ENCODE results near the gene ZNF526.
"Not testable (repeated sequence)": the region's sequence is repeated elsewhere in the genome, so short reads cannot be mapped to it uniquely, and the experiment has no call there.

ZNF526 gene

DNA sequence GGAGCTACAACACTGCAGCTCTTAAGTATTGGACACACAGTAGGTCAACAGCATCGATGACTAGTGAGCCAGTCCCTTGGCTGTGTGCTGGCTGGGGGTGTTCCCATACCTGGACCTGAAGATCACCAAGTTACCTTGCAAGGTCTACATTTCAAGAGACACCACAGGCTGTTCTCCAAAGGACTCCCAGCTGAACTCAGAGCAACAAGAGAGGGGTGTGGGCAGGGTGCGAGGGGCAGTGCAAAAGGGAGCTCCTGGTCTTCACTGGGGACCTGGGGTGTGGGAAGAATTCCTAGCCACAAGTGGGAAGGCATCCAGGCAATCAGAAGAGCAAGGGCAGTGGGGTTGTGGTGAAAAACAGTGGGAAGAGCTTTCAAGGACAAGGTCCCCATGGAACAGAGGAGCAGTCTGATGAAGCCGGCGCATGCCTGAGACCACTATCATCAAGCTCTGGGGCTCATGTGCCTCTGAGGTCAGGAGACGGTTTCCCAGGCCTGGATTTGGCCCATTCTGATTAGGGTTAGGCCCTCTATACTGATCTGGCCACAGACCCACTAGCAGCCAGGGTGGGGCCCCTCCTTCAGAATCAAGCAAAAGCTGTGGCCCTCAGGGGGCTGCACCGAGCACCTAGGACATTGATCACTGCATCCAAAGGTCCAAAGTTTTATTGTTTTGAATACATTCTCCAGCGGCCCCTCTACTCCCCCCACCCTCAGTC is 27.0 kb downstream of the ZNF526 start:
- DNase-seq (ENCODE audit: low read depth, low spot score) = no peak

DNA sequence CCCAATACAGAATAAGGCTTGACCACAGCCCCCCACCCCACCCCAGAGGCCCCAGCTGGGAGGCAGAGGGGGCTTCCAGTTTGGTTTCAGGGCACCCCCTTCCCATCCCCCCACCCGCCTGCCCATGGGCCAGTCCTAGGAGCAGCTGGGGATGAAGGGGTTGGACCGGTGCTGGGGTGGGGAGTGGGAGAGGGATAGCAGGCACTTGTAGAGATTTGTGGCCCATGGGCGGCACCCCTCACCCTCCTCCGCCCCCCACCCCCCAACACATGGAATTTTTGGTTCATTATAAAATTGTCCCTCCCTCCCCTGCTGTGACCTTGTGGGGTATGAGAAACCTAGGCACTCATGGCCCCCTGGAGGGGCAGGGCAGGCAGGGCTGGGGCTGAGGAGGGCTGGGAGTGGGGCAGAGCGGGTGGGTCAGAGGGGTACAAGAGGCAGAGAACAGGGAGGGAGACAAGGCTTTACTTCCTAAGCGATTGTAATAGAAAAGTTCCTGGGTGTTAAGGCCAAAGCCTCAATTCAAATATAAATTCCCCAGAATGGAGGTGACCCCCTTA is 27.6 kb downstream of the ZNF526 start:
- no peak for DNase-seq (ENCODE audit: low read depth, low spot score)

DNA sequence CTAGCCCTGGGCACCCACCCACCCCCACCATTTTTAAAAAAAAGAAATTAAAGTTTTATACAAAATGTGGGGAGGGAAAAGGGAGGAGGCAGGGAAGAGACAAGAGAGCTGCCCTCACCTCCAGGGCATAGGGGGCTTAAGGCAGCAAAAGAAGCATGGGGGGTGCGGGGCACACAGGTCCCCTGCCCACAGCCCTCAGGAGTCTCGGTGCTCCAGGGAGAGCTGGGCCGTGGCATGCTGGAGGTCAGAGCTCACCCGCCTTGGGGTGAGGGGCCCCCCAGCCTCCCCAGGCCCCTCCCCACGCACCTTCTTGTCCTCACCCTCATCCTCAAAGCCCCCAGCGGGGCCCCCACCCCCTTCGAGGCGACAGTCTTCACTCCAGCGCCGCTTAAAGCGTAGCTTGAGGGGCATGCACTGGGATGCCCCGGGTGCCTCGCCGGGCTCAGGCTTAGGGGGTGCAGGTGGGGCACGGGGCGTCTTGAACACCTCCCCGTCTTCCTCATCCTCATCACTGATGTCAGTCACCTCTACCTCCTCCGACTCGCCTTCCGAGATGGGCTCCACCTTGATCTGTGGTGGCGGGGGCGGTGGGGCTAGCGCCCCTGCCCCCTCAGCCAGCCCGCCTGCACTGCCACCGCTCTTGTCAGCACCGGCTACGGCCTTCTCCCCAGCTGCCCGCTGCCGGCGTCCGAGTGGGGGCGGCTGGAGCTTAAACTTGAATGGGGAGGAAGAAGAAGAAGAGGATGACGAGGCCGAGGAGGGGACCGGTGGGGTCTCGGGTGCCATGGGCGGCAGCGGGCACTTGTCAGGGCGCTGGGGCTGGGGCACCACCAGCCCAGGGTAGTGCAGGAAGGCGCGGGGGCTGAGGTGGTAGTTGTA is 28.4 kb downstream of the ZNF526 start:
- no peak for DNase-seq (ENCODE audit: low read depth, low spot score)

DNA sequence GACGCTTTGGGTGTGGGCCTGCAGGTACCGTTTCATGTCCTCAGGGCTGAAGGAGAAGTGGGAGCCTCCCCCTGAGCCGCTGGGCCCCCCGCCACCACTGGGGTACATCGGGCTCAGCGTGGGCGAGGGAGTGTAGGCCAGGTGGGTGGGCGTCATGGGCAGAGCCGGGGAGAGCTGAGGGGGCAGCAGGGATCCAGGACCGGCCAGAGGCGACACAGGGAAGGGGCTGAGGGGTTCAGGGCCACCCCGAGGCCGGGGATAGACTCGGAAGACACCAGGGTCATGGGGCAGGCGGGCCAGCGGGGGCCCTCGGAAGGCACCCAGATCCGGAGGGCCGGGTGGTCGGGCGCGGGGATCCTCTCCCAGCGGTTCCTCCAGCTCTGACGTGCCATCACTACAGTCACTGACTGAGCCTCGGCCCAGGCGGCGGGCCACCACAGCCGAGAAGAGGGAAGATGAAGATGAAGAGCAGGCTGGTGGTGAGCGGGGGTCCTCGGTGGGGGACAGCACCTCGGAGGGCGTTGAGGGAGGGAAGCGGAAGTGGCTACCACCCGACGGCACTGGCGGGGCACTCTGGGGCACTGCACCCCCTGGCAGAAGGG is 29.1 kb downstream of the ZNF526 start:
- no peak for DNase-seq (ENCODE audit: low read depth, low spot score)

DNA sequence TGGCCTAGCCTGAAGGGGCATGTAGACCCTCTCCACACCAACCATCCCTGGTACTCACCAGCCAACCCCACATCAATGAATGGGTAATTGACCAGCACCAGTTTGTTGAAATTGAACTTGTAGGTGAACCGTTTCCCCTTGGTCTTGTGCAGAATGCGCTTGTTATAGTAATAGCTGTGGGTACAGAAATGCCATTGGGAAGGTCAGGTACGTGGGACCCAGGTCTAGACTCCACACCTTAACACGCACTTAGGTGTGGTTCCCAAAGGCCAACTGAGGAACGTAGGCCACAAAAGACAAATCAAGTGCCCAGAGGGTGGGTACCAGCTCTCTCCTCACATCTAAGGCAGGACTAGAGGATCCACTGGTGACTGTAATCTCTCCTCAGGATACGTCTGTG is 29.7 kb downstream of the ZNF526 start:
- DNase-seq (ENCODE audit: low read depth, low spot score) = no peak

DNA sequence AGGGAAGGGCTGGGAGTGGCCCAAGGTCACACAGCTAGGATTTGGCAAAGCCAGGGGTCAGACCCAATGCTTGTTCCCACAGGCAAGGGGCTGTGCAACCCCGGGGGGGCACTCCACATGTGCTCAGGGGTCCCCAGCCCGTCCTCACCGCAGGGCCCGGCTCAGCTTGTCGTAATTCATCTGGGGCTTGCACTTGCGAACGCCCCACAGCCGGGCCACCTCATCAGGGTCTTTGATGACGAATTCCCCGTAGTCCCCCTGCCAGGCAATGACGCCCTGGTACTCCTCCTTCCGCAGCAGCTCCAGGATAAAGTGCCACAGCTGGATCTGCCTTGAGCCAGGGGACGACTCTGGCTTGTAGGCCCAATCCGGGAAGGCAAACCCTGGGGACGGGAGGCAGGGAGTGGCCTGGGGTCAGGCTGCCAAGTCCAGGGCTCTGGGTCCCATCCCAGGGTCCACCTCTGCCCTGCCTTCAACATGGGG is 30.1 kb downstream of the ZNF526 start:
- no peak for DNase-seq (ENCODE audit: low read depth, low spot score)

DNA sequence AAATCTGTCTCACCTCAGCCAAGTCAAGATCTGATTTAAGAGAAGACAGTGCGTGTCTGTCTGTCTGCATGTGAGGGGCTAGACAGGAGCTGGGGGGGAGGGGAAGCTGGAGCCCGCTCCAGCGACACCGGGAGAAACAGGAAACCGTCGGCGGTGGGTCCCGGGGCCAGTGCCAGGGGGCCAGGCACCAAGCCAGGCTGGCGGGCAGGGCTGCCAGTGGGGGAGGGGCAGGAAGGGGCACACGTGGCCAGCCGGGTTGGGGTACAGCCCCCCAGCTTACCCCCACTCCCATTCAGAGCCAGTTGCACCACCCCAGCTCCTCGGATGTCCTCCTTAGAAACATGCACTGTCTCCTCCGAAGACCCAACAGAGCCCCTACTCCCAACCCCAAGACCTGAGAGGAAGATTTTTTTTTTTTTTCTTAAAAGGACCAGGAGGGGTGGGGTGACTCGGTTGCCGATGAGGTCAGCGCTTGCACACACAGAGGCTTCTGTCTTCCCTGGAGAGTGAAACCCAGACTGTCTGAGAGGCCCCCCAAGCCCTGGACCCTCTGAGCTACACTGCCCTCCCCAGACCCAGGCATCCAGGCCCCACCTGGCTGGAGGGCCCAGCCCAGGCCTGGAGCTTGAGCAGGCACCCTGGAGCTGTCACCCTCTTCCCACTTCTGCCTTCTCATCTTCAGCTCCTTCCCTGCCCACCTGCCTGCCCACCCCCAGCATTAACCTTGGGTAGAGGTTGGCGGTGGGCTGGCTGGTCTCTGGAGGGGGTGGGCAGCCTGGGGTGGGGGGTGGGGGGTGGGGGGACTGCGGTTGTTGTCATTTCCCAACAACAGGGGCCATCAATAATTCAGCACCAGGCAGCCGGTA is 30.8 kb downstream of the ZNF526 start:
- no peak for DNase-seq (ENCODE audit: low read depth, low spot score)

DNA sequence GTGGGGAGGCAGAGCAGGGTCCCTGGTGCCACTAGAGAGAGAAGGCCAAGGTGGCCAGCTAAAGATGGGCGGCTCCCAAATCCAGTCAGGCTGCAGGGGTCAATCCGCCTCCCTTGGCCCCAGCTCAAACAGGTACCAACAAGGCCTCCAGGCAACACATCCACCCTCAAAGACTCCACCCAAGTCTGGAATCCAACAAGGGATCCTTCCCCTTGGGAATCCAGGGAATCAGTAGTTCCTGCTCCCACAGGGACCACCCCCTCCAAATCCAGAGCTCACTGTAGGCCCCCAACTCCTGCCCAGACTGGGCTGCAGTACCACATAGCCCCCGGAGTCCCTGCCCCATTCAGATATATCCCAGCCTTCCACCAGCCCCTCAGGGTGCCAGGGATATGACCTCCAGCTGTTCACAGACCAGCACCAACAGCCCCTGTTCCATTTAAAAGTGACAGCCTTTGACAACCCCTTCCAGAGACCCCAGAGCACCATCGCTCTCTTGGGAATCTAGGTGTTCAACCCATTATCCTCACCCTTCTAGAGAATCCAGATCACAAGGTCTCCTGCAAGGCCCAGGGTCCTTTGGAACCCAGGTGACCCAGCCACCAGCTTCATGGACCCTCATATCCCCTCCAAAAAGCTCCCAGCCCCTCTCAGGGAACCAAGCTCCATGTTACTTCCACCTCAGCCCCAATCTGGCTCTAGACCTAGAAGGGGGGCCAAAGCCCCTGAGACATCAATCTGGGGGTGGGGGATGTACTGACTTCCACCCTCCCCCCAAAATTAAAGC is 31.7 kb downstream of the ZNF526 start:
- no peak for DNase-seq (ENCODE audit: low read depth, low spot score)

DNA sequence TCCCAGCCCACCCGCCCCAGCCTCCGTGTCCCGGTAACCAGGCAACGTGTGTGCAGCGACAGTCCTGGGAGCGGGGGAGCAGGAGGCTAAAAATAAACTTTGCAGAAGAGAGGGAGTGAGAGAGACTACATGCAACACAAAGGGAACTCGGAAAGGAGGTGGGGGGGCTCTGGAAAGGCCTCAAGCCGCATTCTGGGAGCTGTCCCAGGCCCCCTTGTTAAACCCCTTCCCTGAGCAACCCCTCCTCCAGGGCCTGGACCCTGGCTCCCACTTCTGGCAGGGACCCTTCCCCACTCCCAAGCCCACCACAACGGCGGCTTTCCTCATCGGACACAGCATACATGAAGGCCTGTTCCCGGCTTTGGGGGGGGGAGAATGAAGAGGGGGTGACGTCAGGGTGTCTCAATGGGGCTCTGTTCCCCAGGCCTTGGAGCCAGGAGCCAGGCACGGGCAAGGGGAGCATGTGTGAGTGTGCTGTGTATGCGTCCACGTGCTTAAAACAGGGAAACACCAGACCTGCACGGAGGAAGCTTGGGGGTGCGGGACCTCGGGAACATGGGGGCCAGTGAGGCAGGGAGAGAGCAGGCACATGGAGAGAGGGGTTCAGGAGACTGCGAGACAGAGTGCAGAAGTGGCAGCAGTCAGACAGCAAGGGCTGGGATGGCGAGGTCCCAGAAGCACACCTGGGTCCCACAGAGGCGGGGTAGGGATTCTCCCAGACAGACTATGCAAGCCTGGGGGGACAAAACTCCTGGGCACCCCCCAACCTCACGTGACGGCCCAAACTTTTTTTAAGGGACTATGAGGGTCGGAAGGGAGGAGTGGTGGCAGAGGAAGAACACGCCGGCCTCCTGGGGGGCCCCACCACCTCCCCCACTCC is 32.5 kb downstream of the ZNF526 start:
- DNase-seq (ENCODE audit: low read depth, low spot score) = no peak

DNA sequence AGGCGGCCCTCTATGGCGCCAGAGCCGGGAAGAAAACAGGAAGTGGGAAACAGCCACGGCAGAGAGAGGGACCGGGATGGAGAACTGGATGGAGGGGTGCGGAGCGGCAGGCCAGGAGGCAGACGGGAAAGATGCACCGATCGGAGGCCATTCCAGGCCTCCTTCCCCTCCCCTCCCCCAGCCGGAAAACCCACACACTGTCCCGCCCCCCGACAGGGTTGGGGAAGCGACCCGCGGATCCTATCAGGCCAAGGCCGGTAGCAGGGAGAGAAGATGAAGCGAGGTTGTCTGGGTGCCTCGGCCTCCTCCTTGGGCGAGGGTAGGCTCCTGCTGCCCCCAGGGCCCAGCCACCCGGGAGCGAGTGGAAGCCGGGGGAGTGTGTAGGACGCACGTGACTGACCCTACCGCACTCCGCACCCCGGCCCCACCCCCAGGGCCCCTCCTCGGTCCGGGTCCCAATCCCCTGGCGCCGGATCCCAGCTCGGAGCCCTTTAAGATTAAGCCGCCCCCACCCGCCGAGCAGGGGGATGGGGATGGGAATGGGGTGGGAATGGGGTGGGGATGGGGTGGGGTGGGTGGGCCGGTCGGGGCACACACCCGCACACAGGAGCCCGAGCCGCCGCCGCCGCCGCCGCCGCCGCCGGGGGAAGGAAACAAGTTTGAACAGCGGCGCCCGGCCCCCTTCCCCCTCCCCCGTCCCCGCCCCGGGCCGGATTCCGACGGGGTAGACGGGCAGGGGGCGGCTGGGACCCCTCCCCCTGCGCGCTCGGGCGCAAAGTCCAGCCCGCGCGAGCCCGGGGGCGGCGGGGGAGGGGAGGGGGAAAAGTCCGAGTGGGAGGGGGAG is 33.4 kb downstream of the ZNF526 start:
- DNase-seq (ENCODE audit: low read depth, low spot score) = no peak

DNA sequence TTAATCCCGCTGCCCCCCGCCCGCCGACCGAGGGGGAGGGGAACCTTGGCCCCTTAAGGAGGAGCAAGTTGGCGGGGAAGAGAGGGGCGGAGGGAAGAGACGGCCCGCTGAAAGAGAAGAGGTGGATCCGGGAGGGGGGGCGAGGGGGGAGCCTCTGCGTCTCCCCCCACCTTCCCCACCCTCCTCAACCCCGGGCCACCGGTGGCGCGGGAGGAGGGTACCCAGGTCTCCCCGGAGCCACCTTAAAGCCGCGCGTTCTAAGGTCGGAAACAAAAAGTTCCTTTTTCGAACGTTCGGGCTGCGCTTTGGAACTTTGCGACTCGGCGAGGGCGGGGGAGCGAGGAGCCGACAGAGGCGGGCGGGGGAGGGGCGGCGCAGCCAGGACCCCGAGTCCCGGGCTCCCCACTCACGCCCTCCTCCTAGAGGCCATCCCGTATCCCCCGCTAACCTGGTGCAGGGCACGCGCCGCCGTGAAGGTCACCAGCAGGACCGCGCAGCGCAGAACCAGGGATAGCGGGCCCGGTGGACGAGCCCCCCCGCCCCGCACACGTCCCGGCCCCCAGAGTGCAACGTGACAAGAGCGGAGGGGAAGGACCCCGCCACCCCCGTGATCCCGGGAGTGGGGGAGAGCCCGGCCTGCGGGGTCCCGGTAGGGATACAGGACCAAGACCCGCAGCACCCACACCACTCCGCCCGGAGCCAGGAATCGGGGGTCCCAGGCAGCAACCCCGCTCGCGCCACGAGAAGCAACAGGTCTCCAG is 34.2 kb downstream of the ZNF526 start:
- DNase-seq (ENCODE audit: low read depth, low spot score) = no peak

DNA sequence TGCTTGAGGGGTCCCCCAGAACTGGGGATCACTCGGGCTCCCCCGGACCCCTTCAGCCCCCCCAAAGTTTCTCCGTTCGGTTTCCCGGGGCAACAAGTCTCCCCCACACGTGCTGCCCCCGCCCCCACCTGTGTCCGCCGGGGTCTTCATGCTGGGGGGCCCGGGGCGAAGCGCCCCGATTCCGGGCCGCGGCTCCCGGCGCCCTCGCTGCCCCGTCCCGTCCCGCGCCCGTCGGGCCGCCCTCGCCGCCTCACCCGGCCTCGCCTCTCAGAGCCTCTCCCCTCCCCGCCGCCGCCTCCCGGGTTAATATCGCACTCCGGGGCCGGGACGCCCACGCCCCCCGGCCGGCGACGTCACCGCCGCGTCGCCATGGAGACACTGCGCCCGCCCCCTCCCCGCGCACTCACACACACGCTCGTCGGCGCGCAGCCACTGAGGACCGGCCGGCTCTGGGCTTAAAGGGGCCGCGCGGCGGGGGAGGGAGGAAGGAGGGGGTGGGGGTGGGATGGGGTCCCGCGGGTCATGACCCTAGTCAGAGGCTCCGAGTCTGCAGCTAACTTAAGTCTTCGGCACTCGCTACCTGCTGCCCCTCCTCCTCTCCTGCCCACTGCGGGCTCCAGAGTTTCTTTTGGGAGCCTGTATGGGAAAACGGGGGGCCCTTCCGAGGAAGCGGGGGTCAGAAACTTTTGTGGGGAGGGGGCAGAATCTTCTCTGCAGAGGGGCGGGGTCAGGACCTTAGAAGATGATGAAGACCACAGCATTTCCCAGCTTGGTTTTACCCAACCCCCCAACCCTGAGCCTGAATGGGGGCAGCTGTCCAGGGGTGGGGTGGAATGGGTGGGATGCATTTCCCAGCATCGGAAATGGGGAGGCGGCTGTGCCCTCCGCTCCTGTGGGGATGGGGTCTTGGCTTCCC is 35.0 kb downstream of the ZNF526 start, which contains the start of gene ERF:
Gene ERF (minus strand): TSS at position 279 of the 916 bp plus-strand sequence. CDS start 129 bp downstream, at position 150.
- DNase-seq (ENCODE audit: low read depth, low spot score) = no peak

DNA sequence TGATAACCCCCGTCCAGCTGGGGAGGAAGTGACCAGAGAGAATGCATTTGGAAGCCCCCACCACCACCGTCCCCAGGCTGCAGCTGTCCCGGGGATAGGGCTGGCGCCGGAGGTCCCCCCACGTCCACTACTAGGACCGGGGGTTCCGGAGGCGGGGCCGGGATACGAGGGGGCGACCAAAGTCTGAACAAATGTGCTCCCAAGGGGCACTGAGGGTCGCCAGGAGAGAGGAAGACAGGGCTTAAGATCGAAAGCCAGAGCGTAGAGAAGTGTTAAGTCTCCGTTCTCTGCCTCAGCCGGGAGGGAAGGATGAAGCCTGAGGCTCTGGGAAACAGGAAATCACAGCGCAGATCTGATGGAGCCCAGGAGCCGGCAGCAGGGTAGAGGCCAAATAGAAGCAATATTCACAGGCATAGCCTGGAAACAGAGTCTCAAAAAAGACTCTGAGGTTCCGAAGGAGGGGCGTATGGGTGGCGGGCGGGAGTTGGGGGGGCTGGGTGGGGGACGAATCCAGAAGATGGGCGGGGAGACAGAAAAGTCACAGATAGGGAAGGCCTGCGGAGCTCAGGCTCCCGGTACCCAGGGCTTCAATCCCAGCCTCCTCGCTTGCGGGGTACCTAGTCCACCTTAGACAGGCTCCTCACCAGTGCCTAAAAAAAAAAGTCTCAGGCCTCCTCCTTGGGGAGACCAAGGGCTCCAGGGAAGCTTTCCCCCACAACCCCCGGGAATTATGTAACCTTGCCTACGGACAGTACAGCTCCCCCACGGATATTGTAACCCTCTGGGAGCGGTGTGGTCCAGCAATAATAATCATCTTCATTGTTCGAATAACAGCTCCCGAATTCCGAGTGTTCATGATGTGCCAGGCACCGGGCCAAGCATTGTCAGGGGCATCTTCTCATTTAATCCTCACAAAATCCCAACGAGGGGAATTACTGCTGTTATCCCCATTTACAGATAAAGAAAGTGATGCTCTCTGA is 35.9 kb downstream of the ZNF526 start:
- DNase-seq (ENCODE audit: low read depth, low spot score) = no peak

DNA sequence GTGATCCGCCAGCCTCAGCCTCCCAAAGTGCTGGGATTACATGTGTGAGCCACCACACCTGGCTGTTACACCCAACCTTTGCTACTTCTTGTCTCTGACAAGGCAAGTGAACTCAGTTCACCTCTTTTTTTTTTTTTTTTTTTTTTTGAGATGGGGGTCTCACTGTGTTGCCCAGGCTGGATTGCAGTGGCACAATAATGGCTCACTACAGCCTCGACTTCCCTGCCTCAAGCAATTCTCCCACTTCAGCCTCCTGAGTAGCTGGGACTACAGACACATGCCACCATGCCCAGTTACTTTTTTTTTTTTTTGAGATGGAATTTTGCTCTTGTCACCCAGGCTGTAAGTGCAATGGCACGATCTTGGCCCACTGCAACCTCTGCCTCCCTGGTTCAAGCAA is 37.7 kb downstream of the ZNF526 start:
- not testable (repeated sequence) for DNase-seq (ENCODE audit: low read depth, low spot score)

DNA sequence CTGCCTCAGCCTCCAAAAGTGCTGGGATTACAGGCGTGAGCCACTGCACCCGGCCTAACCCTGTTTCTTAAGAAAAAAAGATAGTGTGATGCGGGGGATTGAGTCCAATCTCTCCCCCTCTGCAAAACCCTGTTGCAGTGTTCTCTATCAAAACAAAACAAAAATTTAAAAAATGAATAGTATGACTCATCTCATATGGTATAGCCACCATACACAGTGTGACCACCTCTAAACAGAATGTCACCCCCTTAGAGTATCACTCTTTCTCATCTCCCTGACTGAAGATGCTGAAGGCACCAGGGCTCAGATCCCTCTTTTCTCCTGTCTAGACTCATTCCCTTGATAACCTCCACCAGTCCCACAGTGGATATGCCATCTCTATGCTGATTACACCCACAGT is 41.7 kb downstream of the ZNF526 start:
- no peak for DNase-seq (ENCODE audit: low read depth, low spot score)

Measured in iPS DF 19.7 (cell line).